NCI-H748 treated with DMSO at 0.1 percent for 48 hours (cell line): ENCODE measurements around the gene SPINK1.
"Not testable (repeated sequence)": the region's sequence is repeated elsewhere in the genome, so short reads cannot be mapped to it uniquely, and the experiment has no call there.

Source experiments
- DNase-seq: peaks from one replicate; lab custom pipeline; 2025; lab: John Stamatoyannopoulos, UW

The SPINK1 gene

DNA sequence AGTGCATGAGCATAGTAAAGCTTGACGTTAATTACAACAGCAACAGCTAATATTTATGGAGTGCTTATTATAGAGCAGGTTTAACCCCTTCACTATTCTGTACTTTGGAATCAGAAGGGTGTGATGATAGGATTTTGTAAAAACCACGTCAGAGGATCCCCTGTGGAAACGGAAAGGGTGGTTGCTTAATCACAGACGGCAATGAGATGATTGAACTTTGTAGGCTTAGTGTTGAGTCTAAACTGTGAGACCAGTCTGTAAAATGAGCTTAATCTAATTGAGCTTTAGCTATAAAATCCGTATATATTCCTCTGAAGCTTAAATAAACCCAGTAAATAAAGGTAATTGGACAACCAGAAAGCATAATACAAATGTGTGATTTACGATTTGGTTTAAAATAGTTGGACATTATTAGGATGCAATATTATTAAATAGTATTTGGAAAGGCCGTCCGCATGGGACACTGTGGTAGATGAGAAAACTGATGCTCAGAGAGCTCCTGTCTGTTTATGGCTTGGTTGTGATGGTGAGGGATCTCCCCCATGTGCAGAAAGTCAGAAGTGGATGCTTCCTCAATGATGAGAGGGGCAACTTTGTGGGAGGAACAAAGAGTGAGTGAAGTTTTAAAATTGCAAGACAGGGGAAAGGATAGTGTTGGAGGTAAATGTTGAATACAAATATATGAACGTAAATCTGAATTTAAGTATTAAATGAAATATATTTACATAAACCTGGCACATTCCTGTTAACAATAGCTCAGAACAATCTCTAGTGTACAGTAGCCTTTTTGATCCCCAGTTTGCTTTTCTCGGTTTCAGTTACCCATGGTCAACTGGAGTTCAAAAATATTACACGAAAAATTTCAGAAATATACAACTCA, 23.7 kb upstream of the SPINK1 start:
- DNase-seq = no peak

DNA sequence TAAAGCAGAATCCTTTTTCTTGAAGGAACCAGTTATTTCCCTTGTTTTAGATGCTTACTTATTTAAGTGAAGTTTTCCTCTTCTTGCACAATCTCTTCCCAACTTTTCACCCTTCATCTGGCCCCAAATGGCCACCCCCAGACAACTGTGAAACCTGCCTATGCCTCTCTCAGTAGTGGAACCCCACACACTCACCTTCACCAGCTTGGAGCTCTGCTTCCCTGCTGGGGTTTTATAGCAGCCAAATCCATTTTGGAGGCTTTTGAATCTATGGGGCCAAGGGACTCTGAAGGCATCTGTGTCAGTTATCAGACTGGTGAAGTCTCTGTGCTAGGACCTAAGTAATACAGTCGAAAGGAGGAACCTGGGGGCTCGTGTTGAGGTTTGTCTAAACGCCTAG, 22.9 kb upstream of the SPINK1 start:
- no peak for DNase-seq

DNA sequence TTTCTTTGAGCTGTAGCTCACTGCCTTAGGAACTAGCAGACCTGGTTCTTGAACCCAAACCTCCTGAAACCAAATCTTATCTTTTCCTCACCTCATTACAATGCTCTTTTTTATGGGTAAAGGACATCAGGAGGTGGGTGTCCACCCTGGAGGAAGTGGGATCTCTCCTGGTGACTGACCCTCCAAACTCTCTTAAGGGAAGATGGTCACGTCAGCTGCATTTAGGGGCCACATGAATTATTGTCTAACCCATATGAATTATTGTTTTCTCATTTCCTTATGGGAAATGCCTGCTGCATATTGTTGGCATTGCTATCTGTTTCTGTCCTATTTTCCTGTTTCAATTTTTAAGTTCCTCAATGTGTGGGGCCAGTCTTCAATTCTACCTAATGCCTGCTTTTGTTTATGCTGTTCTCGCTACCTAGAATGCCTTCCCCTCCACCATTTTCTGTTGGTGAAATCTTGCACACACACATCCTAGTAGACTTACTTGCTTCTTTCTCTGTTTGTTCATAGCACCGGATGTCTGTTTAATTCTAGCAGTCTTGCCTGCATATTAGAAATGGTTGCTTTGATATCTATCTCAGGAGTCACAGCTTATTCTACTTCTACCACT, 22.0 kb upstream of the SPINK1 start:
- no peak for DNase-seq

DNA sequence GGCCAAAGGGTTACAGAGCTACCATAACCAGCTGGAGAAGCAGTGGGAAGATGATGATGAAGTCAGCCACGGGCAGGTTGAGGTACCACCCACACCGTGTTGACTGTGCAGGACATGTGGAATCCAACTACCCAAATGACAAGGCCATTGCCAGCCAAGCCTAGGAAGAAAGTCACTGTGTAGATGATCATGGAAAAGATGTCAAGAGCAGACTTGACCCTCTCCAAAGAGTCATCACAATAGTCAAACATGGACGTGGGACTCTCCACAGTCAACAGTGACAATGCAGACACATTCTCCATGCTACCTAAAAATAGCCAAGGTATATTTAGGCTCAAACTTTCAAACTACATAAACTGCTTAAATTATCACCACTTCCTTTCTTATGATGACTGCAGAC, 20.9 kb upstream of the SPINK1 start:
- DNase-seq = no peak

DNA sequence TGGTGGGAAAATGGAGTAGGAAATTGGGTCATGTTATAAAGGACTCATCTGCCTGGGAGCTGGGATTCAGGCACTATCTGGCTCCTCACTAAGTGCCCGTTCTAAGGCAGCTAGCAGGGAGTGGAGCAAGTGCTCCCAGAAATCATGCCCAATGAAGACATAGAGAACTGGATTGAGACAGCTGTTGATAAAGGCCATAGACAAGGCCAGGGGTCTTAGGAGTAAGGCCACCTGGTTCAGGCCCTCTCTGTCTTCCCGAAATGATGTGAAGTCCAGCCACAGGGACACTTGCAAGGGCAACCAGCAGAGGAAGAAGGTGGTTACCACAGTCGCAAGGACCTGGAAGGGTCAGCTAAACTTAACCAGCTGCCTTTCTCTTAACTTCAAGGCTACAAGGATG, 20.1 kb upstream of the SPINK1 start:
- DNase-seq = no peak

DNA sequence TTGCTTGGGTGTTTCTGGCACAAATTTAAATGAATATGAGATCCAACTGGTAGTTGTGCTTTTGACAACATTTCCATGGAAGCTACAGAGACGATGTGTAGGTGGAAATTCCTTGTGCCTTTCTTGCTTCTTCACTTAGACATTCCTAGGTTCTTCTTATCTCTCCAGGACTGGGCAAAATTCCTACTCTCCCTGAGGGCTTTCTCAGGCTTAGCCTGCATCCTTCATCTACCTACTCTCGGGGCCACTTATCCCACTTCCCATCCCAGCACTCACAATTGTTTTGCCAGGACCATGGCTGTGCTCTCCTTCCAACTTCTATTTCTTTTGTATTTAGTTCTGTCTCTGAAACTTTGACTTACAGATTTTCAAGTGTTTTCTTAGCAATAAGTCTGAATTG, 17.8 kb upstream of the SPINK1 start:
- no peak for DNase-seq

DNA sequence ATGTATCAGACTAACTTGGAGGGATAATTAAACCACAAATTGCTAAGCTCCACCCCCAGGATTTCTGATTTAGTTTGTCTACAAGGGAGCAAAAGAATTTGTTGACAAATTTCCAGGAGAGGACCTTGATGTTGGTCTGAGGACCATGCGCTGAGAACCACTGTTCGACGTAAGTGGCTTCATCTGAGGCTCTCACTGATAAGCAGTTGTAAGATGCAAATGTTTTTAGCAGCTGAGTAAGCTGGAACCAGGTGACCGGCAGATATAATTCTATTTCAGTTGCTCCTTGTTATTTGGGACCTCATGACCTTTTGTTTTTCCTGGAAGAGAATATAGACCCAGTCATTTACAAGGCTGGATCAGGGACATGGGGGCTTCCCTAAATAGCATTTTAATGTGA, 14.1 kb upstream of the SPINK1 start:
- DNase-seq = no peak

DNA sequence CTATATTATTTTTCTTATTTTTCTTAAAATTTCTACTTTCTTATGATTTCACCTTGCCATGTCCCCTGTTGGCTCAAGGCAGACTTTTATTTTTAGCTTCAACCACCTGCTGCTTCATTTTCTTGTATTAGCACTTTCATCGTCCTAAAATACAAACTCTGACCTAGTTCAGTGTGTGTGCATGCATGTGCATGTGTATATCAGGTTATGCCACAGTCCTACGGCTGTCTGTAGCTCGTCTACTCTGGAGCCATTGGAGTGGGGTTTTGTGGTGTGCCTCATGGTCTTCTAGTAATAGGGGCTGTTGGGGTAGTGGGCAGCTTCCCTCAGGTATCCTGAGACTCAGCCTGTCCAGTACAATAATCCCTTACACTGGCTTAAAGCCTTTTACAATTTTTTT, 13.4 kb upstream of the SPINK1 start:
- no peak for DNase-seq

DNA sequence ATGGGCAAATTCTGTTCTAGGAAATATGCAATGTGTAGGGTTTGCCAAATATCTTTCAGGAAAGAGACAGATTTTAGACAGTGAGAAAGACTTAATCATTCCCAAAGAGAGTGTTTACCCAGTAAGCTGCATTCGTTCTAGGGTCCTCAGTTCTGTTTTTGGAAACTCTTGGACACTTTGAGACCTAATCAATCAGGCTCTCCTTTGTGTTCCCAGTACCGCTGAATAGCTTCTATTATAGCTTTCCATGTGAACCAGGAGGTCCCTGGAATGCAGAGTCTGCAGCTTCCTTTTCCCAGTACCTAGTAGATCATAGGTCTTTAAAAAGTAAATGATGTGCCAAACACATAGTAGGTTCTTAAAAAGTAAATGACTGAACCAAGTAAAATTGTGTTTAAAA, 11.4 kb upstream of the SPINK1 start:
- no peak for DNase-seq

DNA sequence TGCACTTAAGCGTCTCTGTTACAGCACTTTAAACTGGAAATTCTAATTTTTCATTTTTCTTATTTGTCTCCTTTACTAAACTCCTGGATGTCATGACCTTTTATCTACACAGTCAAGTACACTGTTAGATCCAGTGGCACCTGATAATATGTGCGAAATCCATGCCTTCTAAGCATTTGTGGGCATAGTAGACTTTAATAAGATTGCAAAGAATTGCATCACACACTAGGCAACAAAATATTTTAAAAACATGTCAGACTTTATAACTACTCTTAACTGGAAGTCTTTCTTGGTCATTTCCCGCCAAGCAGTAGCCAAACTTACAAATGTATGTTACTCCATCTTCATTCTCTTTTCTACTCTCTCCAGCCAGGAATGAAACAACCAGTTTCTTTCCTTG, 5.0 kb upstream of the SPINK1 start:
- no peak for DNase-seq

DNA sequence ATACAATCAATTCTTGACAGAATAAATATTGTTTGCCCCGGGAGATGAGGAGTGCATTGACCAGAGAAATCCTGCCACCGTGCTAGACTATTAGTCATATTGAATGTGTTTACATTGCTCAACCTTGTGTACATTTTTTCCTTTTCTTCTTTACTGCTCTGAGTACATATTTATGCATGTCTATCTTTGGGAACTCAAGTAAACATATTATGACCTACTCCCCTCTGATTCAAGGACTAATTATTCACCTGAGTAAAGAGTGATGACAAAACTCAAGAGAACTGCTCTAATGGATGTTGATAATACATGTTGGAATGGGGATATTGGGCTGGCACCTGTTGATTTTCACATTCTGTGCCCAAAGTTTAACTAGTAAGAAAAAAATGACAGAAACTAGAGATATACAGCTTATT, 3.9 kb upstream of the SPINK1 start:
- peak; percentile 93 for DNase-seq

DNA sequence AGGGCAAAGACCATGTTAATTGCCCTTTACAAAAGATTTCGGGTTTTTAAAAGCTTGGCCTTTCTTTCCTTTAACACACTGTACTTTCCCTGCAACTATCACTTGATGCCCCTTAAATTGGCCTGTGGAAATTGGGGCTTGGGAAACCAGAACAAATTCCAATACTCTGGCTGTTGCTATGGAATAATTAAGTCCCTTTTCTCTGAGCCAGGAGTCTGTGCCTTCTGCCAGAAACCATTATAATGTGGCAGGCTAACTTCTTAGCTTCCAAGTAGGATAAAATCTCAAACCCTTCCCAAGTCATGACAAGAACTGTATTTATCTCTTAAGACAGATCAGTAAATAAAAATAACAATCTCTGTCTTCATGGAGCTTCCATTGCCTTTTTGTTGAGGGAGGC, 1.1 kb upstream of the SPINK1 start:
- no peak for DNase-seq

DNA sequence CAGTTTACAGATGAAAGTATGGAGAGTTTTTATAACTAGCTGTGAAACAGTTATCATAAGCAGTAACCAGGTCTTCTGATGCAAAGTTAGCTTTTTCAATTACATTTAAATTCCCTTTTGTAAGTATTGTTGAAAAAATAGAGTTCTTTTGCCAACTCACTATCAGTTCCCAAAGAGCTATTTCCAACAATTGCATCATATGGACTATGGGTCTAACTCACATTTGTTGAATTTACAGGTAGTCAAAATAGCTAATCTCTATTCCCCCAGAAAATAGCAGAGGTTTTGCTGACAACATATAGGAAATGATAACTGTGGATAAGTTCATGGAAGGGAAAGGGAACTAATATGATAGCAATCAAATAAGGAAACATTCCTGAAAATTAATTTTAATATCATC, 1.4 kb downstream of the SPINK1 start:
- no peak for DNase-seq

DNA sequence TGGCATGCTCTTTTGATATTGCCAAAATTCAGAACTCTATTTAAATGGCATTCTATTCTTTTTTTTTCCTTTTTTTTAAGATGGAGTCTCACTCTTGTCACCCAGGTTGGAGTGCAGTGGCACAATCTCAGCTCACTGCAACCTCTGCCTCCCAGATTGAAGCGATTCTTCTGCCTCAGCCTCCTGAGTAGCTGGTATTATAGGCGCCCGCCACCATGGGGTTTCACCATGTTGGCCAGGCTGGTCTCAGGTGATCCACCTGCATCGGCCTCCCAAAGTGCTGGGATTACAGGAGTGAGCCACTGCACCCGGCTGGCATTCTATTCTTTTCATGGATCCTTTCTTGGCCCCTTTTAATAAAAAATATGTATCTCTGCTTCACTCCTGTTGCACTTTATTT, 4.5 kb downstream of the SPINK1 start:
- DNase-seq = not testable (repeated sequence)

DNA sequence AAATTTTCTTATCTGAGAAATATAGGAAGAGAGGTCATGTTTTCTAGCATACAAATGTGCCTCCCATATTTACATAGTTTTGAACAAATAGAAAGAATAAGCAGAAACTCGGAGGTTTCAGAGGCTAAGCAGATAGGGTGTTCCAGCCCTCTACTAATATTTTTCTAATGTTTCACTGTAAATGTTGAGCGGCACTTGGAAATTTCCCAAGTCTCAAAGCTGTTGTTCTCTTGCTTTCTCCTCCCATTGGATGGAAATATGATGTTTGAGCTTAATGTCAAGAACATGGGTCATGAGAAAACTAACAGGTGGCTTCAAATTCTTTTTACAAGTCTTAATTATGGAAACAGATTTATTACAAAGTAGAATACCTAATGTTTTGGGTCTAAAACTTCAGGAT, 5.1 kb downstream of the SPINK1 start:
- no peak for DNase-seq

DNA sequence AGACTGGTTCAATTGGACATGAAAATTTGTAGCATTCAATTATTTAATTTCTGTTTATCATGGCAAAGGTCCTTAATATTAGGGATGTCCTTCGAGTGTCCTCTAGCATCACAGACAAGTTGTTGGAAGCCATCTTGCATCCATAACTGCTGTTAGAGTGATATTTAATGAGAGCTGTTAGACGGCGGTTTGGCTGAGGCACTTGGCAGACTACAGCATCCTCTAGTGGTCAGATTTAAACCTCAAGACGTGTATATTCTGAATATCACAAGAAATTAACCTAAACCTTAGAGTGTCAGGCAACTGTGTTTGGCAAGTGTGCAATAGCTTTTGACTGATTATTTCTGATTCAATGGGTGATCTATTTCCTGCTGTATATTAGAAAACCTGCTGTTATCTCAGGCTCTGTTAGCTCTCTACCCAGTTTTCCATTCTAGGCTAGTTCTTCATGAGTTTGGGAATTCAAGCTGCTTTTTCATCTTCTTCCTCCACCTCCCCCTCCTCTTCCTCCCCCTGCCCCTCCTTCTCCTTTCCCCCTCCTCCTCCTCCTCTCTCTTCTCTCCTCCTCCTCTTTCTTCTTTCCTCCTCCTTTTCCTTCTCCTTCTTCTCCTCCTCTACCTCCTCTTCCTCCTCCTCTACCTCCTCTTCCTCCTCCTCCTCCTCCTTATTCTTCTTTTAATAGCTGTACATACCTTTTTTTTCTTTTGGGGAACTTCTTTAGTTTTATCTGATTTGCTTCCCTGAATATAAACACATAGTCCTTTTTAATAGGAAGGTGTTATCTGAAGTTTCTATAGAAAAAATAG, 8.6 kb downstream of the SPINK1 start:
- peak; percentile 83 for DNase-seq

DNA sequence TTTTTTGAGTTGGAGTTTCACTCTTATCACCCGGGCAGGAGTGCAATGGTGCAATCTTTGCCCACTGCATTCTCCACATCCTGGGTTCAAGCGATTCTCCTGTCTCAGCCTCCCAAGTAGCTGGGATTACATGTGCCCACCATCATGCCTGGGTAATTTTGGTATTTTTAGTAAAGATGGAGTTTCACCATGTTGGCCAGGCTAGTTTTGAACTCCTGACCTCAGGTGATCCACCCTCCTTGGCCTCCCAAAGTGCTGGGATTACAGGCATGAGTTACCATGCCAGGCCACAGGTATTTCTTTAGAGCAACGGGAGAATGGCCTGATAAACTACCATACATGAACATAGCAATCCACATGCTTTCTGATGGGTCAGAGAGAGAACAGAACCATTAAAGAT, 9.2 kb downstream of the SPINK1 start:
- DNase-seq = not testable (repeated sequence)

DNA sequence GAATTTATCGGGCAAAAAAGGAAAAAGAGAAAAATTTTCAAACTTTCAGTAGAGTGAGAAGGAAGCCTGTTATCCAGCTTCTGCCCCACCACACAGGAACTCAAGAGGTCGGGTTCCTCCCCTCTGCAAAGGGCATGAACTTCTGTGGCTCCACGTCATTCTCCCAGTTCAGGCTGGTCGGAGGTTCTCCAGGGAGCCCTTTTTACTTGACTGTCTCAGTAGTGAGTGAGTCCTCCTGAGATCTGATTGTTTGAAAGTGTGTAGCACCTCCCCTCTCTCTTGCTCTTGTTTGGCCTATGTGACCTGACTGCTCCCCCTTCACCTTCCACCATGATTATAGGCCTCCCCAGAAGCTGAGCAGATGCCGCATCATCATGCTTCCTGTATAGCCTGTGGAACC, 9.7 kb downstream of the SPINK1 start:
- DNase-seq = no peak

DNA sequence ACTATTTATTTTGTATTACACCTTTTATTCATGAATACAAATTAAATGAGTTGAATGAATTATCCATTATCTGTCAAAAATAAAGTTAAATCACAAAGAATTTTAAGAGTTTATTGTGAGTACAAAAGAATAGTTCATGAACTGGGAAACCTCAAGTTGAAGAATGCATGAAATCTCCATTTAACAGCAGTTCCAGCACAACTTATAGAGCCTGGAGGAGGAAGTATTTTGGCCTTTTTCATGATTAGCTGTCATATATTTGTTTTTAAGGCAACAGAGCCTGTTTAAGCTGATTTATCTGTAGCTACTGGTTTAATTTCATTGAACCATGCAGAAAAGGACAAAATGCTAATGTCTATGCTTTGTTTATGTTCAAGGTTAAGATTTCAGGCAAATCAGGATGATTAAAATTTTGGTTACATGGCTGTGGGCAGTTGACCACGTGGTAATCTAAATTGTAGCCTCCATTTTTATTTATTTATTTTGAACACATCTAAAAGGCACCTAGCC, 12.2 kb downstream of the SPINK1 start:
- DNase-seq = no peak

DNA sequence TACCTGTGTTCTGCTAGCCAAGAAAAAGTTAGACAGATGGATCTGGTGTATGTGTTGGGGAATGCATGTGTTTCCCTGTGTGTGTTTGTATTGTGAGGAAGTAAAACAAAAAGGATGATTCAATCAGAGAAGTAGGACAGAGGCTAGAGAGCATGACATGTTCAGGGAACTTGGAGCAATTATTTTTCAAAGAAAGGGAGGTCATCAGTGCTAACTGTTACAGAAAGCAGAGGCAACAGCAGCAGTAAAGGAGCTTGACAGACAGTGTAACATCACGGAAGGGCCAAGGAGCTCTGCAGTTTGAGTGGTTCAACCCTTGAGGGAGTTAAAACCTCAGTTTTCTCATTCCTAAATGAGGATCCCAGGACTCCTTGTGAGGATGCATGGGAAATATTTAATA, 13.2 kb downstream of the SPINK1 start:
- no peak for DNase-seq

DNA sequence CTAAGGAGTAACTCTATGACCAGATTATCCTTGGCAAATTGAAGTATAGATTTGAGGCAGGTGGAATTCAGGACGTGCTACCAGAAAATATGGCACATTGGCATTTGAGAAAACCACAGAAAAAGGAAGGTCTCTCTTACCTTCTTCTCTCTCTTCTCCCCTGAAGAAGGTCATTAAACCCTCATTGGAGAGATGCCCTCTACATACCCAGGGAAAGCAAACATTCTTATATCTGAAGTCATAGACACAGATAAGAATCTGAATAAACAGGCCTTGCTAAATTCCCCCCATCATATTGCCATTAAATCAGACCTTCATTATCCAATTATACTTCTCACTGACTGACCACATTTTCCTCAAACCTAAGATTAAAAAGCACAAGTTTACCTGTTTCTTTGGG, 17.8 kb downstream of the SPINK1 start:
- no peak for DNase-seq

DNA sequence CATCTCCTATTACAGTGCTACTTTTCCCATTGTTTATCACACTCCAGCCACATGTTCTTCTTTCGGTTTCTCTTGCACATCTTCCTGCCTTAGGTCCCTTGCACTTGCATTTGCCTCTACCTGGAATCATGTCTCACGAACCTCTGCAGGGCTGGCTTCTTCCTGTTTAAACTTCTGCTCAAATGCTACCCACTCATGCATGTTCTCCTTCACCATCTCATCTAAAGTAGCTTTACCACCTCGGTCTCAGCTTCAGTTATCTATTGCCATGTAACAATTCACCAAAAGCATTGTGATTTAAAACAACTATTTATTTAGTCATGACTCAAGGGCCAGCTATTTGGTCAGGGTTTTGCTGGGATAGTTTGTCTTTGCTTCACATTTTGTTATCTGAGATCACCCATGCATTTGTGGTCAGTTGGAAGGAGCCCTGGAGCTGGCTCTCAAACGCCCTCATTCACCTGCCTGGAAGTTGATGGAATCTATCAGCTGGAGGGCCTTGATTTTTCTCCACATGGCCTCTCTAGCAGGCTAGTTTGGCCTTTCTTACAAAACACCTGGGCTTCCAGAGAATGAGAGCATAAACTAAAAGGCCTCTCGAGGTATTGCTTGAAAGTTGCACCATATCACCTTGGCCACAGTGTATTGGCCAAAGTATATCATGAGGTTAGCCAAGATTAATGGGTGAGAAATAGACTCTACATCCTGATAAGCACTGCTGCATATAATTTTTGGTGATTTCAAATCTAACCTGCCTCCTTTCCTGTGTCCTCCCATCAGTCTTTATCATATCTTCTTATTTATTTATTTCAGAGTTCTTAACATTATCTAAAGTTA, 21.4 kb downstream of the SPINK1 start:
- DNase-seq = no peak
